ENCODE measurements around the gene RASIP1.
"Not testable (repeated sequence)": the region's sequence is repeated elsewhere in the genome, so short reads cannot be mapped to it uniquely, and the experiment has no call there.

The RASIP1 gene

GRCh38 chr19:48740164-48740972, at the start of gene RASIP1:
RASIP1 (minus strand) TSS chr19:48740610; CDS start chr19:48740282, 328 bp downstream.
- no peak for TF ChIP-seq GATA1 (IDR thresholded peaks at IDR 0.05; ENCODE audit: low read depth, low read length)
- no peak for TF ChIP-seq POLR2A (IDR thresholded peaks at IDR 0.05; ENCODE audit: low read length)
- DNase-seq, result no peak

- not testable (repeated sequence) for DNase-seq
These were observed 46.9 kb upstream of the RASIP1 start for GRCh38 chr19:48787331-48787730.

GRCh38 chr19:48786422-48786821, 46.0 kb upstream of the RASIP1 start:
- not testable (repeated sequence) for DNase-seq

GRCh38 chr19:48784527-48784926, 44.1 kb upstream of the RASIP1 start:
- TF ChIP-seq POLR2A (IDR thresholded peaks at IDR 0.05; ENCODE audit: low read length) (no peak), GATA1 (IDR thresholded peaks at IDR 0.05; ENCODE audit: low read depth, low read length) (no peak)
- DNase-seq, result peak in 1 of 2 experiments; percentile 66

- peak; percentile 82 to 83 for DNase-seq
- TF ChIP-seq POLR2A (IDR thresholded peaks at IDR 0.05; ENCODE audit: low read length) (no peak), GATA1 (IDR thresholded peaks at IDR 0.05; ENCODE audit: low read depth, low read length) (no peak)
These were observed 40.4 kb upstream of the RASIP1 start for GRCh38 chr19:48780631-48781391.

GRCh38 chr19:48779636-48780035, 39.2 kb upstream of the RASIP1 start:
- DNase-seq, result no peak
- TF ChIP-seq POLR2A (IDR thresholded peaks at IDR 0.05; ENCODE audit: low read length) (no peak), GATA1 (IDR thresholded peaks at IDR 0.05; ENCODE audit: low read depth, low read length) (no peak)

- TF ChIP-seq POLR2A (IDR thresholded peaks at IDR 0.05; ENCODE audit: low read length), result no peak
- TF ChIP-seq GATA1 (IDR thresholded peaks at IDR 0.05; ENCODE audit: low read depth, low read length), result no peak
- no peak for DNase-seq
These were observed 37.3 kb upstream of the RASIP1 start for GRCh38 chr19:48777720-48778119.

- TF ChIP-seq POLR2A (IDR thresholded peaks at IDR 0.05; ENCODE audit: low read length), result no peak
- no peak for TF ChIP-seq GATA1 (IDR thresholded peaks at IDR 0.05; ENCODE audit: low read depth, low read length)
These were observed 36.7 kb upstream of the RASIP1 start for GRCh38 chr19:48777139-48777538.

GRCh38 chr19:48772503-48772953, 32.1 kb upstream of the RASIP1 start:
- DNase-seq, result no peak
- TF ChIP-seq GATA1 (IDR thresholded peaks at IDR 0.05; ENCODE audit: low read depth, low read length) (no peak), POLR2A (IDR thresholded peaks at IDR 0.05; ENCODE audit: low read length) (no peak)

More at GRCh38 chr19:48777139-48777538, 36.7 kb upstream of the RASIP1 start:
- no peak for DNase-seq

GRCh38 chr19:48770734-48771472, 30.5 kb upstream of the RASIP1 start:
- TF ChIP-seq POLR2A (IDR thresholded peaks at IDR 0.05; ENCODE audit: low read length), result no peak
- no peak for TF ChIP-seq GATA1 (IDR thresholded peaks at IDR 0.05; ENCODE audit: low read depth, low read length)
- no peak for DNase-seq

- DNase-seq, result no peak
These were observed 29.9 kb upstream of the RASIP1 start for GRCh38 chr19:48770266-48770665.

GRCh38 chr19:48768994-48769713, 28.7 kb upstream of the RASIP1 start:
- no peak for TF ChIP-seq GATA1 (IDR thresholded peaks at IDR 0.05; ENCODE audit: low read depth, low read length)
- TF ChIP-seq POLR2A (IDR thresholded peaks at IDR 0.05; ENCODE audit: low read length), result no peak
- DNase-seq, result no peak

More at GRCh38 chr19:48770266-48770665, 29.9 kb upstream of the RASIP1 start:
- TF ChIP-seq POLR2A (IDR thresholded peaks at IDR 0.05; ENCODE audit: low read length), result no peak
- TF ChIP-seq GATA1 (IDR thresholded peaks at IDR 0.05; ENCODE audit: low read depth, low read length), result no peak

GRCh38 chr19:48768171-48768753, 27.9 kb upstream of the RASIP1 start:
- DNase-seq, result peak; percentile 69 to 76

GRCh38 chr19:48765816-48766215, 25.4 kb upstream of the RASIP1 start:
- peak; percentile 80 to 90 for DNase-seq

Data from erythroblast (primary cell).